ENCODE results near the gene SLC22A17. TPM values are rescaled to one million over a fixed set of nuclear protein-coding genes. Genes with fewer than 3 reads are reported as not detected.

SLC22A17 gene
- total and polyA plus RNA-seq, 2 of the 13 experiments (the other 11 are each of a cell fraction or from before 2014, with no cell fraction given), result 0.95 to 1.1 TPM

DNA sequence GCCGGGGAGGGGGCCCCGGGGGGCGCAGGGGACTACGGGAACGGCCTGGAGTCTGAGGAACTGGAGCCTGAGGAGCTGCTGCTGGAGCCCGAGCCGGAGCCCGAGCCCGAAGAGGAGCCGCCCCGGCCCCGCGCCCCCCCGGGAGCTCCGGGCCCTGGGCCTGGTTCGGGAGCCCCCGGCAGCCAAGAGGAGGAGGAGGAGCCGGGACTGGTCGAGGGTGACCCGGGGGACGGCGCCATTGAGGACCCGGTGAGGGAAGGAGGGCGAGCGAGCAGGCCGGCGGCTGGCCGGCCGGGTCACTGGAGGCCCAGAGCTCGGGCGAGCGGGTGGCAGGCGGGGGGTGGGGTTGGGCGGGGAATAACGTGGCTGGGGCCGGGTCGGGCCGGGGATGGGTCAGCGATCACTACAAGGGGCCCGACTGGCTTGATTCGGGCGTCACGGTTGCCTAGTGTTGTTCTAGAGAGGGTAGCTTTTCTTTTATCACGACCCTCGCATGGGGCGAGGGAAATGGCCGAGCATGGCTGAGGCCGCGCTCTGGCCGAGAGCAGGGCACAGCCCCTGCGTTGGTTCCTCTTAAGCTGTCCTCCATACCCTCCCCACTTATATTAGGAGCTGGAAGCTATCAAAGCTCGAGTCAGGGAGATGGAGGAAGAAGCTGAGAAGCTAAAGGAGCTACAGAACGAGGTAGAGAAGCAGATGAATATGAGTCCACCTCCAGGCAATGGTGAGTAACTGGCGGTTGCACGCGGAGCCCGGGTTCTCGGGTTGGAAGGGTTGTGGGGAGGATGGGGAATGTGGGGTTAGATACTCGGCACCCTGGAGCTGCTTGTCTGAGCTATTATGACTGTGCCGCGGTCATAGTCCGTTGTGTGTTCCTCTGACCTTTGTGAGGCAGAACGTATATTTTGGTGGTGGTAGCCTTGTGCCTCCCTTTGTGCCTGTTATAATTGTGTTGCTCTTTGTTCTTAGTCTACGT, 30.8 kb downstream of the SLC22A17 start (continued):
- TF ChIP-seq KDM5A (IDR thresholded peaks at IDR 0.05; ENCODE audit: borderline replicate concordance, low read length) (peak; percentile 72), RFX3 (CRISPR knock-in tag; IDR thresholded peaks at IDR 0.05) (no peak), ZNF674 (CRISPR knock-in tag; IDR thresholded peaks at IDR 0.05; ENCODE audit: low read depth) (no peak), ZFP41 (CRISPR knock-in tag; IDR thresholded peaks at IDR 0.05; ENCODE audit: borderline replicate concordance) (no peak; the same call in 1 of the 2 replicates), ZNF616 (CRISPR knock-in tag; IDR thresholded peaks at IDR 0.05; ENCODE audit: low read depth) (0 out of 2 replicates have a peak, but pooled peaks have one; percentile 45), GLI4 (CRISPR knock-in tag; IDR thresholded peaks at IDR 0.05; ENCODE audit: borderline replicate concordance) (no peak), ZNF772 (CRISPR knock-in tag; IDR thresholded peaks at IDR 0.05) (0 out of 2 replicates have a peak, but pooled peaks have one; percentile 19), TCF7 (IDR thresholded peaks at IDR 0.05; ENCODE audit: low read depth) (no peak), YEATS4 (CRISPR knock-in tag; IDR thresholded peaks at IDR 0.05; ENCODE audit: borderline replicate concordance) (peak; percentile 74), ZFYVE20 (CRISPR knock-in tag; IDR thresholded peaks at IDR 0.05; ENCODE audit: borderline replicate concordance, low read depth) (peak; percentile 40; the same call in 1 of the 2 replicates), HNRNPUL1 (IDR thresholded peaks at IDR 0.05; ENCODE audit: low read depth, low read length) (no peak), HMG20A (CRISPR knock-in tag; IDR thresholded peaks at IDR 0.05; ENCODE audit: borderline replicate concordance) (no peak), ZIK1 (CRISPR knock-in tag; IDR thresholded peaks at IDR 0.05; ENCODE audit: borderline replicate concordance, low read depth) (no peak; the same call in 1 of the 2 replicates), DNMT3B (CRISPR knock-in tag; conservative IDR thresholded peaks at IDR 0.05) (peak; percentile 89; the same call in 1 of the 2 replicates), RNF2 (conservative IDR thresholded peaks at IDR 0.05; ENCODE audit: low read depth) (0 out of 2 replicates have a peak, but pooled peaks have one; percentile 21)
- TF ChIP-seq, protein P1, sequence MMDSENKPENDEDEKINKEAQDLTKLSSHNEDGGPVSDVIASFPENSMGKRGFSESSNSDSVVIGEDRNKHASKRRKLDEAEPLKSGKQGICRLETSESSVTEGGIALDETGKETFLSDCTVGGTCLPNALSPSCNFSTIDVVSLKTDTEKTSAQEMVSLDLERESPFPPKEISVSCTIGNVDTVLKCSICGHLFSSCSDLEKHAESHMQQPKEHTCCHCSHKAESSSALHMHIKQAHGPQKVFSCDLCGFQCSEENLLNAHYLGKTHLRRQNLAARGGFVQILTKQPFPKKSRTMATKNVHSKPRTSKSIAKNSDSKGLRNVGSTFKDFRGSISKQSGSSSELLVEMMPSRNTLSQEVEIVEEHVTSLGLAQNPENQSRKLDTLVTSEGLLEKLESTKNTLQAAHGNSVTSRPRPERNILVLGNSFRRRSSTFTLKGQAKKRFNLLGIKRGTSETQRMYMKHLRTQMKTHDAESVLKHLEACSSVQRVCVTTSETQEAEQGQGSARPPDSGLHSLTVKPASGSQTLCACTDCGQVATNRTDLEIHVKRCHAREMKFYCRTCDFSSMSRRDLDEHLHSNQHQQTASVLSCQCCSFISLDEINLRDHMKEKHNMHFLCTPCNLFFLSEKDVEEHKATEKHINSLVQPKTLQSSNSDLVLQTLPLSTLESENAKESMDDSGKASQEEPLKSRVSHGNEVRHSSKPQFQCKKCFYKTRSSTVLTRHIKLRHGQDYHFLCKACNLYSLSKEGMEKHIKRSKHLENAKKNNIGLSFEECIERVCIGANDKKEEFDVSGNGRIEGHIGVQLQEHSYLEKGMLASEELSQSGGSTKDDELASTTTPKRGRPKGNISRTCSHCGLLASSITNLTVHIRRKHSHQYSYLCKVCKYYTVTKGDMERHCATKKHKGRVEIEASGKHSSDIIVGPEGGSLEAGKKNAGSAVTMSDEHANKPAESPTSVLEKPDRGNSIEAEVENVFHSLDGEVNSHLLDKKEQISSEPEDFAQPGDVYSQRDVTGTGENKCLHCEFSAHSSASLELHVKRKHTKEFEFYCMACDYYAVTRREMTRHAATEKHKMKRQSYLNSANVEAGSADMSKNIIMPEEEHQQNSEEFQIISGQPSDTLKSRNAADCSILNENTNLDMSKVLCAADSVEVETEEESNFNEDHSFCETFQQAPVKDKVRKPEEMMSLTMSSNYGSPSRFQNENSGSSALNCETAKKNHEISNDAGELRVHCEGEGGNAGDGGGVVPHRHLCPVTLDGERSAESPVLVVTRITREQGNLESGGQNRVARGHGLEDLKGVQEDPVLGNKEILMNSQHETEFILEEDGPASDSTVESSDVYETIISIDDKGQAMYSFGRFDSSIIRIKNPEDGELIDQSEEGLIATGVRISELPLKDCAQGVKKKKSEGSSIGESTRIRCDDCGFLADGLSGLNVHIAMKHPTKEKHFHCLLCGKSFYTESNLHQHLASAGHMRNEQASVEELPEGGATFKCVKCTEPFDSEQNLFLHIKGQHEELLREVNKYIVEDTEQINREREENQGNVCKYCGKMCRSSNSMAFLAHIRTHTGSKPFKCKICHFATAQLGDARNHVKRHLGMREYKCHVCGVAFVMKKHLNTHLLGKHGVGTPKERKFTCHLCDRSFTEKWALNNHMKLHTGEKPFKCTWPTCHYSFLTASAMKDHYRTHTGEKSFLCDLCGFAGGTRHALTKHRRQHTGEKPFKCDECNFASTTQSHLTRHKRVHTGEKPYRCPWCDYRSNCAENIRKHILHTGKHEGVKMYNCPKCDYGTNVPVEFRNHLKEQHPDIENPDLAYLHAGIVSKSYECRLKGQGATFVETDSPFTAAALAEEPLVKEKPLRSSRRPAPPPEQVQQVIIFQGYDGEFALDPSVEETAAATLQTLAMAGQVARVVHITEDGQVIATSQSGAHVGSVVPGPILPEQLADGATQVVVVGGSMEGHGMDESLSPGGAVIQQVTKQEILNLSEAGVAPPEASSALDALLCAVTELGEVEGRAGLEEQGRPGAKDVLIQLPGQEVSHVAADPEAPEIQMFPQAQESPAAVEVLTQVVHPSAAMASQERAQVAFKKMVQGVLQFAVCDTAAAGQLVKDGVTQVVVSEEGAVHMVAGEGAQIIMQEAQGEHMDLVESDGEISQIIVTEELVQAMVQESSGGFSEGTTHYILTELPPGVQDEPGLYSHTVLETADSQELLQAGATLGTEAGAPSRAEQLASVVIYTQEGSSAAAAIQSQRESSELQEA (CRISPR knock-in tag; IDR thresholded peaks at IDR 0.05; ENCODE audit: not compliant biosample characterization), result peak; percentile 73
- TF ChIP-seq, protein P2, sequence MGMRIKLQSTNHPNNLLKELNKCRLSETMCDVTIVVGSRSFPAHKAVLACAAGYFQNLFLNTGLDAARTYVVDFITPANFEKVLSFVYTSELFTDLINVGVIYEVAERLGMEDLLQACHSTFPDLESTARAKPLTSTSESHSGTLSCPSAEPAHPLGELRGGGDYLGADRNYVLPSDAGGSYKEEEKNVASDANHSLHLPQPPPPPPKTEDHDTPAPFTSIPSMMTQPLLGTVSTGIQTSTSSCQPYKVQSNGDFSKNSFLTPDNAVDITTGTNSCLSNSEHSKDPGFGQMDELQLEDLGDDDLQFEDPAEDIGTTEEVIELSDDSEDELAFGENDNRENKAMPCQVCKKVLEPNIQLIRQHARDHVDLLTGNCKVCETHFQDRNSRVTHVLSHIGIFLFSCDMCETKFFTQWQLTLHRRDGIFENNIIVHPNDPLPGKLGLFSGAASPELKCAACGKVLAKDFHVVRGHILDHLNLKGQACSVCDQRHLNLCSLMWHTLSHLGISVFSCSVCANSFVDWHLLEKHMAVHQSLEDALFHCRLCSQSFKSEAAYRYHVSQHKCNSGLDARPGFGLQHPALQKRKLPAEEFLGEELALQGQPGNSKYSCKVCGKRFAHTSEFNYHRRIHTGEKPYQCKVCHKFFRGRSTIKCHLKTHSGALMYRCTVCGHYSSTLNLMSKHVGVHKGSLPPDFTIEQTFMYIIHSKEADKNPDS (CRISPR knock-in tag; IDR thresholded peaks at IDR 0.05), result no peak
